OCI-LY7 (cell line): ENCODE measurements around the gene CSRP3. TPM values are rescaled to one million over a fixed set of nuclear protein-coding genes. Genes with fewer than 3 reads are reported as not detected.

Experiments
- BruUV-seq: library from RNA; stranded (reverse); fragments of 400-500 nt; replicated peaks from 2 replicates; lab custom pipeline; 2021; lab: Mats Ljungman, UMichigan
- CTCF ChIA-PET: fragments of 300-600 bp; sonication (Branson Sonifier 250); formaldehyde crosslinking; loops from one replicate; lab custom pipeline; 2022; ENCODE audit warnings: antibody characterized with exemption; ENCODE audit not compliant: unreplicated experiment; lab: Charles Lee
- POLR2A ChIA-PET: fragments of 300-600 bp; sonication (Branson Sonifier 250); formaldehyde crosslinking; loops from one replicate; lab custom pipeline; 2022; ENCODE audit warnings: antibody characterized with exemption; lab: Charles Lee
- DNase-seq: peaks from one replicate; pipeline ENCODE4 v3.0.0-alpha.2; 2015; ENCODE audit warnings: low spot score
- H2AFZ ChIP-seq: fragments of 200-600 bp; sonication (generic), shearing (Covaris generic); 2 replicates; pipeline ENCODE4 v1.6.1; 2014; ENCODE audit warnings: mild to moderate bottlenecking, antibody characterized with exemption, low read length, moderate library complexity
- H3K27ac ChIP-seq: fragments of 200-600 bp; sonication (generic); 2 replicates; pipeline ENCODE4 v1.5.1; 2014; ENCODE audit warnings: mixed run types, low read depth, mild to moderate bottlenecking, moderate library complexity, low read length, inconsistent platforms; ENCODE audit not compliant: poor library complexity, severe bottlenecking
- H3K36me3 ChIP-seq: fragments of 200-600 bp; sonication (generic); 2 replicates; pipeline ENCODE4 v1.6.1; 2014; ENCODE audit warnings: mild to moderate bottlenecking, antibody characterized with exemption, low read length, moderate library complexity, mixed read lengths; ENCODE audit not compliant: insufficient read depth
- H3K4me1 ChIP-seq: fragments of 200-600 bp; sonication (generic); 2 replicates; pipeline ENCODE4 v1.5.1; 2014; ENCODE audit warnings: mild to moderate bottlenecking, low read length; ENCODE audit not compliant: insufficient read depth, poor library complexity, severe bottlenecking
- H3K4me2 ChIP-seq: fragments of 200-600 bp; sonication (generic); 2 replicates; pipeline ENCODE4 v1.6.1; 2014; ENCODE audit warnings: mild to moderate bottlenecking, low read length
- H3K4me3 ChIP-seq: fragments of 200-600 bp; sonication (generic); 2 replicates; pipeline ENCODE4 v1.5.1; 2014; ENCODE audit warnings: mild to moderate bottlenecking, low read depth, low read length; ENCODE audit not compliant: poor library complexity, severe bottlenecking
- H3K79me2 ChIP-seq: fragments of 200-600 bp; sonication (generic); 2 replicates; pipeline ENCODE4 v1.6.1; 2016; ENCODE audit warnings: low read depth, mild to moderate bottlenecking, low read length, moderate library complexity, mixed read lengths; ENCODE audit not compliant: insufficient read depth
- H3K9me2 ChIP-seq: fragments of 200-600 bp; sonication (generic); 2 replicates; pipeline ENCODE4 v1.6.1; 2016; ENCODE audit warnings: mild to moderate bottlenecking, low read length, mixed read lengths; ENCODE audit not compliant: insufficient read depth
- H3K9me3 ChIP-seq: fragments of 200-600 bp; sonication (generic); 2 replicates; pipeline ENCODE4 v1.6.1; 2014; ENCODE audit warnings: mild to moderate bottlenecking, mixed run types, low read length, mixed read lengths
- H4K20me1 ChIP-seq: fragments of 200-600 bp; sonication (generic); 2 replicates; pipeline ENCODE4 v1.6.1; 2014; ENCODE audit warnings: mild to moderate bottlenecking, antibody characterized with exemption, low read length, moderate library complexity, mixed read lengths; ENCODE audit not compliant: insufficient read depth
- EZH2phosphoT487 ChIP-seq: fragments of 200-600 bp; sonication (generic); IDR thresholded peaks from 2 replicates; pipeline ENCODE4 v1.6.1; 2018; ENCODE audit warnings: low read depth, borderline replicate concordance, mild to moderate bottlenecking, mixed run types, antibody characterized with exemption, low read length, moderate library complexity, mixed read lengths
- intact Hi-C: fragments of 100-400 bp; cut with micrococcal nuclease; formaldehyde crosslinking; loops from one replicate; pipeline ENCODE4 v1.10.0; 2022; ENCODE audit not compliant: unreplicated experiment
- total RNA-seq, 2 experiments: library from RNA; depleted of rRNA in 1 of 2; stranded (reverse); fragments of >200 nt in 1 of 2; shearing (Covaris generic) in 1 of 2; gene quantifications; 2 replicates each; pipeline ENCODE4 v1.2.3, GENCODE V29; 2014 to 2022
- TF ChIP-seq, protein P1 (sequence below): fragments of 200-600 bp; sonication (generic); conservative IDR thresholded peaks from 2 replicates; pipeline ENCODE4 v1.5.1; 2014; ENCODE audit warnings: mild to moderate bottlenecking, antibody characterized with exemption, low read length, moderate library complexity, mixed read lengths

CSRP3 gene
- total RNA-seq, 2 experiments from 2014 or later: not detected

DNA sequence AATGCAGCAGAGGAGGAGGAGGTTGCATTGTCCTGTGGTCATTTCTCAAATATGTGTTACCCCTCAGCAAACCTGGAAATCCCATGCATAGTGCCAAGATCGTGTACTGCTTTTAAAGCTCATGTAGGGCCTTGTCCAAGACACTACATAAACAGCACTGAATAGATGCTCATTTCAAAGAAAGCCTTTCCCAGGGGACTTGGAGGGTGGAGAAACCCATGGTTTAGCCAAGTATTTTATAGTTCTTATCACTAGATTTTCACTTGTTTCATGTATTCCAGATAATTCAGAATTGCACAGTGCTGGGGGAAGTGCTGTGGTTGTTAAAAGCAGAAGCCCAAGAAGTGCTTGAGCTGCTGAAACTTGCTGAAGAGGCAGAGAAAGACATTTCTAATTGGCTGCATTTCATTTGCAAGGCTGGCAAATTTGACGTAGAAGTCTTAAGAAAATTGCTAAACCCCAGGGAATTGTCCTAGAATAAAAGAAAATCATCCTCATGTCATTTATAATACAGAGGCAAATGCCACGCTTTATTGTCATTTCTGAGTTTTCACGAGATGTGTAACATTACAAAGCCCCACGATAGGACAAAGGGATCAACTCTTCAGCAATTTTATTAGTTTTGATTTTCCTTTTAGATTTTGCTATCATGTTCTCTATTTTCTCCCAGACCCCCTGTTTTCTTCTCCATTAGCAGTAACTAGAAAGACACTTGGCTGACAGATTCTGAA lies 20.1 kb downstream of the CSRP3 start:
- H3K9me2 ChIP-seq: no peaks in the 10 kb centered on the region
- ChIA-PET CTCF (no interaction called here), POLR2A (interaction anchor here (1.2 kb wide), 1 partner anchor 52 kb away, joined by 3 read pairs; no protein-coding TSS in a partner anchor)
- no peak overlapping the region for H2AFZ ChIP-seq
- no peaks in the 10 kb centered on the region for H3K4me1 ChIP-seq
- intact Hi-C loops: no loop called here
- no peaks in the 10 kb centered on the region for H3K9me3 ChIP-seq
- no peaks in the 10 kb centered on the region for H4K20me1 ChIP-seq
- DNase-seq: no peak
- H3K79me2 ChIP-seq: no peaks in the 10 kb centered on the region
- no TSS peak for BruUV-seq
- peaks cover 8% of the 10 kb centered on the region for H3K36me3 ChIP-seq
- H3K4me3 ChIP-seq: no peak overlapping the region
- H3K27ac ChIP-seq: no peak overlapping the region
- no peak overlapping the region for H3K4me2 ChIP-seq
- TF ChIP-seq EZH2phosphoT487: no peak
- TF ChIP-seq, protein P1, sequence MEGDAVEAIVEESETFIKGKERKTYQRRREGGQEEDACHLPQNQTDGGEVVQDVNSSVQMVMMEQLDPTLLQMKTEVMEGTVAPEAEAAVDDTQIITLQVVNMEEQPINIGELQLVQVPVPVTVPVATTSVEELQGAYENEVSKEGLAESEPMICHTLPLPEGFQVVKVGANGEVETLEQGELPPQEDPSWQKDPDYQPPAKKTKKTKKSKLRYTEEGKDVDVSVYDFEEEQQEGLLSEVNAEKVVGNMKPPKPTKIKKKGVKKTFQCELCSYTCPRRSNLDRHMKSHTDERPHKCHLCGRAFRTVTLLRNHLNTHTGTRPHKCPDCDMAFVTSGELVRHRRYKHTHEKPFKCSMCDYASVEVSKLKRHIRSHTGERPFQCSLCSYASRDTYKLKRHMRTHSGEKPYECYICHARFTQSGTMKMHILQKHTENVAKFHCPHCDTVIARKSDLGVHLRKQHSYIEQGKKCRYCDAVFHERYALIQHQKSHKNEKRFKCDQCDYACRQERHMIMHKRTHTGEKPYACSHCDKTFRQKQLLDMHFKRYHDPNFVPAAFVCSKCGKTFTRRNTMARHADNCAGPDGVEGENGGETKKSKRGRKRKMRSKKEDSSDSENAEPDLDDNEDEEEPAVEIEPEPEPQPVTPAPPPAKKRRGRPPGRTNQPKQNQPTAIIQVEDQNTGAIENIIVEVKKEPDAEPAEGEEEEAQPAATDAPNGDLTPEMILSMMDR: no peak

DNA sequence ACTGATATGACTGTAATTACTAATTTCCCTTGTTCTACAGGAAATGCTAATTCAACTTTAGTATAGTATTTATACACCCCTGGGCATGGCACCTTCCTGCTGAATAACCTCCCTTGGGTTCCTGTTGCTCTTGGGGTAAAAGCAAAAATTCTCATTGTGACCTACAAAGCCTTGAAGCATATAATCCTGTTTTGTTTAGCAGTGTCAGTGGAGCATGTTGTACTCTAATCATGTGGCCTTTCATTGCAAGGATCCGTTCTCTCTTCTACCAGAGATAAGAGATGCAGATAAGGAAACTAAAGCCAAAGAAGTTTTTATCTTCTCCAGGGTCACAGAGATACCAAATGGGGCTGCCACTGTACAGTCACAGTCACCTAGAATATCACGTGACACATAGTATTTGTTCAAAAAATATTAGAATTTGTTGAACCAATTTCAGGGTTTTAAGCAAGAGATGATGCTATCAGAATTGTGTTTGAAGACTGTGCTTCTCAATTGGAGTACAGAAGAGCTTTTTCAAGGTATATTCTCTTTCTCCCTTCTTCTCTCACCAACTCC lies 25.1 kb downstream of the CSRP3 start:
- H3K4me1 ChIP-seq: no peaks in the 10 kb centered on the region
- H4K20me1 ChIP-seq: no peaks in the 10 kb centered on the region
- peaks cover 48% of the 10 kb centered on the region for H3K36me3 ChIP-seq
- no peaks in the 10 kb centered on the region for H3K79me2 ChIP-seq
- intact Hi-C loops: no loop called here
- H3K4me2 ChIP-seq: no peak overlapping the region
- H3K4me3 ChIP-seq: no peak overlapping the region
- TF ChIP-seq, protein P1: no peak
- TF ChIP-seq EZH2phosphoT487: no peak
- no peaks in the 10 kb centered on the region for H3K9me3 ChIP-seq
- DNase-seq: no peak
- ChIA-PET POLR2A (no interaction called here), CTCF (no interaction called here)
- H3K27ac ChIP-seq: no peak overlapping the region
- no TSS peak for BruUV-seq
- H2AFZ ChIP-seq: no peak overlapping the region
- H3K9me2 ChIP-seq: no peaks in the 10 kb centered on the region
